Gastrocnemius medialis (tissue), 4 donors: ENCODE data around the gene SRSF3.

Experiments used
- POLR2A ChIP-seq, 2 donors: fragments of 450-650 bp; IDR thresholded peaks; one replicate each; pipeline ENCODE4 v1.6.1; 2017; ENCODE audit warnings: antibody characterized with exemption in 2 of 2, mild to moderate bottlenecking in 2 of 2, moderate library complexity in 2 of 2
- TF ChIP-seq, protein P1 (sequence below), 5 experiments: fragments of 450-650 bp in 3 of 5; fragments of 200-600 bp in 2 of 5; sonication (generic) in 2 of 5; IDR thresholded peaks in 4 of 5; conservative IDR thresholded peaks in 1 of 5; 1 replicate in 4 of 5; 2 replicates in 1 of 5; pipeline ENCODE4 v1.5.1; 2016 to 2019; ENCODE audit warnings: antibody characterized with exemption in 5 of 5, mild to moderate bottlenecking in 3 of 5, moderate library complexity in 3 of 5

DNA sequence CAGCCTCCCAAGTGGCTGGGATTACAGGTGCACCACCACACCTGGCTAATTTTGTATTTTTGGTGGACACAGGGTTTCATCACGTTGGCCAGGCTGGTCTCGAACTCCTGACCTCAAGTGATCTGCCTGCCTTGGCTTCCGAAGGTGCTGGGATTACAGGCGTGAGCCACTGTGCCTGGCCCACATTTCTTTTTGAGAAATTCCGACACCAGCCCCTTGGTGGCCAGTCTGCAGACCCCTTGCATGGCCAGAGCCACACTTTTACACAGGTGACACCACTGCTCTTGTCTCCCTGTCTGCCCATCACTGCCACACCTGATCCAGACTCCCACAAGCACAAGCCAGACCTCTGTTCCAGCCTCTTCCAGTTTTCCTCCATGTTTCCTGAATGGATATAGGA is 33.0 kb downstream of the SRSF3 start:
- TF ChIP-seq, protein P1, sequence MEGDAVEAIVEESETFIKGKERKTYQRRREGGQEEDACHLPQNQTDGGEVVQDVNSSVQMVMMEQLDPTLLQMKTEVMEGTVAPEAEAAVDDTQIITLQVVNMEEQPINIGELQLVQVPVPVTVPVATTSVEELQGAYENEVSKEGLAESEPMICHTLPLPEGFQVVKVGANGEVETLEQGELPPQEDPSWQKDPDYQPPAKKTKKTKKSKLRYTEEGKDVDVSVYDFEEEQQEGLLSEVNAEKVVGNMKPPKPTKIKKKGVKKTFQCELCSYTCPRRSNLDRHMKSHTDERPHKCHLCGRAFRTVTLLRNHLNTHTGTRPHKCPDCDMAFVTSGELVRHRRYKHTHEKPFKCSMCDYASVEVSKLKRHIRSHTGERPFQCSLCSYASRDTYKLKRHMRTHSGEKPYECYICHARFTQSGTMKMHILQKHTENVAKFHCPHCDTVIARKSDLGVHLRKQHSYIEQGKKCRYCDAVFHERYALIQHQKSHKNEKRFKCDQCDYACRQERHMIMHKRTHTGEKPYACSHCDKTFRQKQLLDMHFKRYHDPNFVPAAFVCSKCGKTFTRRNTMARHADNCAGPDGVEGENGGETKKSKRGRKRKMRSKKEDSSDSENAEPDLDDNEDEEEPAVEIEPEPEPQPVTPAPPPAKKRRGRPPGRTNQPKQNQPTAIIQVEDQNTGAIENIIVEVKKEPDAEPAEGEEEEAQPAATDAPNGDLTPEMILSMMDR (IDR thresholded peaks at IDR 0.05 in 4 of 5, conservative IDR thresholded peaks at IDR 0.05 in 1 of 5) = no peak
- TF ChIP-seq POLR2A (IDR thresholded peaks at IDR 0.05) = no peak
